IgD-negative memory B cell (primary cell): ENCODE measurements around the gene ARMS2. TPM values are rescaled to one million over a fixed set of nuclear protein-coding genes. Genes with fewer than 3 reads are reported as not detected.

Experiments
- H3K27ac Mint-ChIP-seq, 3 donors: one replicate each; pipeline ENCODE4 v1.8.0; 2020 to 2022; ENCODE audit warnings: mild to moderate bottlenecking in 3 of 3, mixed read lengths in 3 of 3, moderate library complexity in 1 of 3
- H3K27me3 Mint-ChIP-seq: one replicate; pipeline ENCODE4 v1.8.0; 2021; ENCODE audit warnings: mixed read lengths
- H3K36me3 Mint-ChIP-seq: one replicate; pipeline ENCODE4 v1.8.0; 2020; ENCODE audit warnings: mild to moderate bottlenecking, mixed read lengths
- H3K4me1 Mint-ChIP-seq, 3 donors: one replicate each; pipeline ENCODE4 v1.8.0; 2020 to 2022; ENCODE audit warnings: mixed read lengths in 3 of 3, mild to moderate bottlenecking in 1 of 3
- H3K4me3 Mint-ChIP-seq, 4 donors: one replicate each; pipeline ENCODE4 v1.8.0; 2020 to 2022; ENCODE audit warnings: mild to moderate bottlenecking in 4 of 4, mixed read lengths in 4 of 4, moderate library complexity in 3 of 4
- H3K9me3 Mint-ChIP-seq, 3 donors: one replicate each; pipeline ENCODE4 v1.8.0; 2020 to 2021; ENCODE audit warnings: mixed read lengths in 3 of 3, mild to moderate bottlenecking in 1 of 3
- polyA plus RNA-seq: library from polyadenylated mRNA; unstranded; fragments of 300-500 nt; fragmentation: Illumina TruSeq; gene quantifications from one replicate; pipeline ENCODE4 v1.2.3, GENCODE V29; 2021

ARMS2 gene
- polyA plus RNA-seq, 1 donor from 2014 or later = not detected

DNA sequence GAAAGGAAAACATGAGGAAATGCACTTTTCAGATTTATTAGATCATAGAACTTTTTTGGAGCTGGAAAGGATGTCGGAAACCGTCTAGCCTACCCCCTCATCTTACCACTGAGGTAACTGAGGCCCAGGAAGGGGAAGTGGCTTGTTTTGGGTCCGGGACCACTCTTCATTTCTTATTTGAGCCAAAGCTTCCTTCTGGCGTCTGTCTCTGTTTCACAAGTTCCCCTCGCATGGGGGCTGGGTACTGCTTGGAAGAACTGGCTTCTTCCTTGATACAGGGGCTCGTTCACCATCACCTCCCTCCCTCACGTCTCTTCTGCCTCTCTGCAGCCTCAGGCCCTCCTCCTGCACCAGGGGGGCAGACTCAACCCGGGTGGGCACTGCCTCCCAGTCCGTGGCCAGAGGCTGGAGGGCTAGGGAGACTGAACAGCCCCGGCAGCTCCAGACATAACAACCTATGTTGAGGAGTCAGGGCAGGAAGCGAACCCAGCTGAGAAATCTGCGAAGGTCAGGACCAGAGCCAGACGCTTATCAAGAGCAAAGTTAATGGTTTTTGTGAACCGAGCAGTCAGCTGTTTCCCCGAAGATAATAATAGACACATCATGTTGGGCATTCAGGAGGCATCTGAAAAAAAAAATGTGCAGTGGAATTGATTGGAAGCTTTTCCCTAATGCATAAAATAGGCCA is 19.8 kb downstream of the ARMS2 start:
- no peaks in the 10 kb centered on the region for H3K36me3 Mint-ChIP-seq
- peak overlapping the region in 1 of 4 donors; percentile 79 for H3K4me3 Mint-ChIP-seq
- no peak overlapping the region for H3K27ac Mint-ChIP-seq
- no peaks in the 10 kb centered on the region for H3K9me3 Mint-ChIP-seq
- H3K27me3 Mint-ChIP-seq = peaks cover 23% of the 10 kb centered on the region
- peaks cover 0 to 2% (median 0%) of the 10 kb centered on the region in 3 donors for H3K4me1 Mint-ChIP-seq

DNA sequence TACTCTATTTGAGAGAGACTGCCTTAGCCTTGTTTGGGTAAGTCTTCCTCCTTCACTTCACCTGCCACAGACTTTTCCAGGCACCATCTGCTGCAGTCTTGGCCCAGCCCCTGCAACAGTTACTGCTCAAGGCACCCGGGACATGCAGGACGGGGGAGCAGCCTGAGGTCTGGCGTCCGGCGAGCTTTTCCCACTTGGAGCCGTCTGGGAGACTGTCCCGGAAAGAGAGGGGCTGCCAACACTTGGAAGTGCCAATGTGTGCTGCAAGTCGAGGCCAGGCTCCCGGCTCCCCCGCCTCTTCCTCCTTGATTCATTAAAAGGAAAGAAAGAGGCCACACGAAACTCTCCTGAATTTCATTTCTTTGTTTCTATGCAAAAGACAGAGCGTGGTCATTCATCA is 20.6 kb downstream of the ARMS2 start:
- Mint-ChIP-seq H3K36me3 (no peaks in the 10 kb centered on the region), H3K9me3 (no peaks in the 10 kb centered on the region), H3K27me3 (peaks cover 25% of the 10 kb centered on the region), H3K27ac (no peak overlapping the region), H3K4me1 (peaks cover 0 to 2% (median 0%) of the 10 kb centered on the region in 3 donors), H3K4me3 (no peak overlapping the region)

DNA sequence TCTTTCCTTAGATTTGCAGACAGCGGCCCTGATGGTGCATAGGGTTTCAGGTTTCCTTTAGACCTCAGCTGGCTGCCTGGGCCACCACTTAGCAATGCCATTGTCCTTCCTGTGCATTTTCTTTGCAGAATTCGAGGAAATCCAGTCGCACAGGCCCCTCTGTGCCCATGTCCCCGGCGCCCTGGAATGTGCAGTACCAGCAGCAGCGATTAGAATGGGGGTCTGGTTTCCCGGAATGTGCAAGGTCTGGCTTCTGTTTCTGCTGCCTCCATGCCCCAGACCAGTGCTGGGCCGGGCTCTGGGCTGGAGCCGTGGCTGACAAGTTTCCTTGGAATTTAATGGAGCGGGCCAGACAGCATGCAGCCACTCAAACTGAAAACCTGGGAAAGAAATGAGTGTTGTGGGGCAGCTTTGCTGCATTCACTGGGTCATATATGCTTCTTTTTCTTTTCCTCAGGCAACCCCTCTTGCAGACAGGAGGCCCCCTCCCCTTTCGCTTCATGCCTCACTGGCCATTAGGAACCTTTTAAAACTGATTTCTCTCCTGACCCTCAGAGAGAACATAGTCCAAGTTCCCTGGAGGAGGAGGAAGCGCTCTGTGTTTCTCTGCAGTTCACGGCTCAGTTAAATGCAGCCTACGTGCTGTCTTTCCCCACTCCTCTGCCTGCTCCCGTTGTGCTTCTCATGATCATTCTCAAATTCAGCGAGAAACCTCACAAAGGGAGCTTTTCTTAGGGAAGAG is 21.3 kb downstream of the ARMS2 start:
- Mint-ChIP-seq H3K36me3 (no peaks in the 10 kb centered on the region), H3K4me1 (peaks cover 0 to 2% (median 0%) of the 10 kb centered on the region in 3 donors), H3K27me3 (peaks cover 27% of the 10 kb centered on the region), H3K9me3 (no peaks in the 10 kb centered on the region), H3K4me3 (no peak overlapping the region), H3K27ac (no peak overlapping the region)

DNA sequence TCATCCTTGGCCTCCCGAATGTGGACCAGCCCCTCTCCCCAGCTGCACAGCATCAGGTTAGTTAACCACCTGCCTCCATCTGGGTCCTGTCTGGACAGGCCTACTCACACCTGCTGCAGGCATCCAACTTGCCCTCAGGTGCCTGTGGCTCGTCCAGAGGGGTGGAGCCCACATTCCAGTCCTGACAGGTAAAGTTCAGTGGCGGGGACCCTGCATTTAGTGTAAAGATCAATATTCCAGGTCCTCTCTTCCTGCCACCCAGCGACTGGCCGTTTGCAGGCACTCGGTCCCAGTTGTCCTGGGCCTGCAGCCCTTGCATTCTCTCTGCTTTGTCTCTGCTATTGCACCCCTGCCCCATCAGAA is 21.9 kb downstream of the ARMS2 start:
- H3K4me1 Mint-ChIP-seq = peaks cover 0 to 2% (median 0%) of the 10 kb centered on the region in 3 donors
- H3K9me3 Mint-ChIP-seq = peaks cover 0 to 2% (median 0%) of the 10 kb centered on the region in 3 donors
- H3K4me3 Mint-ChIP-seq = no peak overlapping the region
- H3K27ac Mint-ChIP-seq = no peak overlapping the region
- H3K27me3 Mint-ChIP-seq = peaks cover 24% of the 10 kb centered on the region
- H3K36me3 Mint-ChIP-seq = no peaks in the 10 kb centered on the region

DNA sequence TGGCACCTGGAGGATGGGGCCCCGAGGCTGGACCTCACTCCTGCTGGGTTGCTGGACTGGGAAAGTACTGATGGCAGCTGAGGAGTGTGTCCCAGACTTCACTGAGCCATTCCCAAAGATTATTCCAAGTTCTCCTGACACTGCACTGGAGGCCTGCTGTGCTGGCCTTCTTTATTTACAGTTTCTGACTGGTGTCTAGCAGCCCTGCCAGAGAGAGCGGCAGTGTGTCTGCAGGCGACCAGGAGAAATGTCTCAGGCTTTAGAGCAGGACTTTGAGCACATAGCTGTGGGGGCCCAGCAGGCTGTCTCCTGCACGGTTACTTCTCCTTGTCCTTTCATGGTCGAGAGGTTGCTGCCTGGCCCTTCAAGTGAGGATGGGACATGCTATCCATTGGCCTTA is 23.0 kb downstream of the ARMS2 start:
- Mint-ChIP-seq H3K27ac (no peak overlapping the region), H3K36me3 (no peaks in the 10 kb centered on the region), H3K4me3 (no peak overlapping the region), H3K27me3 (peaks cover 27% of the 10 kb centered on the region), H3K4me1 (peaks cover 0 to 2% (median 0%) of the 10 kb centered on the region in 3 donors), H3K9me3 (peaks cover 4 to 5% (median 4%) of the 10 kb centered on the region in 3 donors)

DNA sequence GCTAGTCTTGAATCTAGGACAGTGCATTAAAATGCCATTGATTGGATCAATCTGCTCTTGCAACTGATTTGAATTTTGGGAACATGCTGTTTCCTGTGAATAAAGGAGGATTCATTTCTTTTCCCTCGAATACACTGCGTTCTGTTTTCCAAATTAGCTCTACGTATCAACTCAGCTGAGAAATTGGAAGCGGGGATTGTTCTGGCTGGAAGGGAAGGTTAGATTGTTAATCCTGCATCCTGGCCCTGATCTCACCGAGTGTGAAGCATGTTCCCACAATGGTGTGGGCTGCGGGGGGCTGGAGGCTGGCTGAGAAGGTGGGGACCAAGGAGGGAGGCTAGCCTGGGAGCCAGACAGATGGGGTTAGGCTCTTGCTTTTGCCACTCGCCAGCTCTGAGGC is 24.5 kb downstream of the ARMS2 start:
- no peak overlapping the region for H3K4me3 Mint-ChIP-seq
- H3K27ac Mint-ChIP-seq = no peak overlapping the region
- H3K9me3 Mint-ChIP-seq = peaks cover 4 to 5% (median 4%) of the 10 kb centered on the region in 3 donors
- peaks cover 0 to 2% (median 0%) of the 10 kb centered on the region in 3 donors for H3K4me1 Mint-ChIP-seq
- H3K27me3 Mint-ChIP-seq = peaks cover 22% of the 10 kb centered on the region
- no peaks in the 10 kb centered on the region for H3K36me3 Mint-ChIP-seq

DNA sequence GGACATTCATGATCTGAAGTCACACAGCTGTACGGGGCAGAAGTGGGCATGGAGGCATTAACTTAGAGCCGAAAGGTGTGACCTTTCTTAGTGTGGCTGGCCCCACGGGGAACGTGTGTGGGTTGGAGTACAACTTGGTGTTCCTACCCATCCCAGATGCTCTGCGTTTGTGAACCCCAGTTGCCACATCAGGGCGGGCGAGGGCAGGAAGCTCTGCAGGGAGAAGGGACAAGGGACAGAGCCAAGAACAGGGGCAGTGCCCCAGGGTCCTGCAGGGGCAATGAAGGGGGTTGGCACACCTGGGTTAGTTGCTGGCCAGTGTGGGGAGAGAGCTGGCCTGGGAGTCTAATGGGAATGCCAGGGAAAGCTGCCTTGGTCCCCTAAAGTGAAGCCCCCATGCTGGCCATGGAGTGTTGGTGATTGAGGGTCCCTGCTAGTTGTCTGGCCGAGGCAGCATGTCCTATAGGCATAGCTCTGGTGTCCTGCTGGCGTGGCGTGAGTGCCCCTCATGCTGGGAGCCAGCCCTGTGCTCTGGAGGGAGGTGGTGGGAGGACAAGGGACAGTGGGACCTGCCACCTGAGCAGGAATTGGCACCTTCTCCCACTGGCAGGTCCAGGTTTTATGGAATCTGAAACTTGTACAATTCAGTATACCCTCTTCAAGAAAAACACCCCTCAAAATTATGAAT is 25.8 kb downstream of the ARMS2 start:
- Mint-ChIP-seq H3K36me3 (no peaks in the 10 kb centered on the region), H3K9me3 (peaks cover 4 to 5% (median 4%) of the 10 kb centered on the region in 3 donors), H3K27ac (no peak overlapping the region), H3K27me3 (peaks cover 11% of the 10 kb centered on the region), H3K4me1 (no peaks in the 10 kb centered on the region), H3K4me3 (no peak overlapping the region)

DNA sequence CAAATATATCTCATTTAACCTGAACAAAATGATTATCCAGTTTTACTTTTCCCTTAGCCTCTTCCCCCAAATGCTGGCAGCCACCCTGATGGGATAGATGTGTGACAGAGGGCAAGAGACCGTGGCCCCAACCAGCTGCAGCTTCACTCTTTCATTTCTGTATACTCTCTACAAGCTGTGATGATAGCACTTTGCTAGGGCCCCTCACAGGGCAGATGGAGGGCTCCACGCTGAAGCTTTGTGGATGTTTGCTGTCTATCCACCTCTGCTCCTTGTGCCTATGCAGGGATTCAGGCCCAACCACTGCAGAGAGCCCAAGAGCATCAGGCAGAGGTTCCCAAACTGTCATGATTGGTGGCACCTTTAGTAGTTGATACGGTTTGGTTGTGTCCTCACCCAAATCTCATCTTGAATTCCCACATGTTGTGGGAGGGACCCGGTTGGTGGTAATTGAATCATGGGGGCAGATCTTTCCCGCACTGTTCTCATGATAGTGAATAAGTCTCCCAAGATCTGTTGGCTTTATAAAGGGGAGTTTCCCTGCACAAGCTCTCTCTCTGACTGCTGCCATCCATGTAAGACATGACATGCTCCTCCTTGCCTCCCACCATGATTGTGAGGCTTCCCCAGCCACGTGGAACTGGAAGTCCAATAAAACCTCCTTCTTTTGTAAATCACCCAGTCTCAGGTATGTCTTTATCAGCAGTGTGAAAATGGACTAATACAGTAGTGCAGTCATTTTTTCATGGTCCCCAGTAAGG is 27.0 kb downstream of the ARMS2 start:
- no peaks in the 10 kb centered on the region for H3K36me3 Mint-ChIP-seq
- H3K4me1 Mint-ChIP-seq = no peaks in the 10 kb centered on the region
- H3K27ac Mint-ChIP-seq = no peak overlapping the region
- peaks cover 8% of the 10 kb centered on the region for H3K27me3 Mint-ChIP-seq
- H3K4me3 Mint-ChIP-seq = no peak overlapping the region
- peaks cover 4 to 5% (median 4%) of the 10 kb centered on the region in 3 donors for H3K9me3 Mint-ChIP-seq

DNA sequence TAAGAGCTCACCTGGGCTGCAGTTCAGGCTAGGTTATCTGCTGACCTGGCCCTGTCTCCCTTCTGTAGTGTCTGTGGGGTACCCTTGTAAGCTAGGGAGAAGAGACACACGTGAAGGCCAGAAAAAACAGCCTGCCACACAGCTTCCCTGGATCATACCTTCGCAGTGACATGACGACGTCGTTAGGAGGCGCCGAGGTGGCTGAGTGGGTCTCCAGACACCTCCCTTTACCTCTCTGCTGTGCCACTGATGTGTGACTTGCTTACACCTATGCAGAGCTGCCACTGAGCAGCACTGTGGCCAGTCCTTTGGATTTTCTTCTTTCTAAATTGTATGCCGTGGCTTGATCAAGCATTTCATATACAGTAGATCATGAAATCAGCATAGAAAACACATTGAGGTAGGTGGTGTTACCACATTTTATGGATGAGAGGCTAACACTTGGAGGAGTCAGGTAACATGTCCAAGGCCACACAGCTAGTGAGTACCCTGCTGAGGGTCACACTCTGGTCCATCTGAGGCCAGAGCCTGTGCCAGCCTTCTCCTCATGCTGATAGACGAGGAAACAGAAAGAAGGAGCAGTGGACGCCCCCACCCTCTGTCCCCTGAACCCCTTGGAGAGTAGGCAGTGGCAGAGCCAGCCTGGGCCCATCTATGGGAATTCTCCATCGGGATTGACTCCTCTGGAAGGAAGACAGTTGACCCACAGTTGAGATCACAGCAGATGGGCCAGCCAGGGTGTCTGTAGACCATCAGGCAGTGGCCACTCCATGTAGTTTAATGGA is 30.0 kb downstream of the ARMS2 start:
- Mint-ChIP-seq H3K36me3 (no peaks in the 10 kb centered on the region), H3K4me1 (no peaks in the 10 kb centered on the region), H3K4me3 (no peak overlapping the region), H3K27me3 (peaks cover 8% of the 10 kb centered on the region), H3K27ac (no peak overlapping the region), H3K9me3 (peaks cover 4 to 5% (median 4%) of the 10 kb centered on the region in 3 donors)

DNA sequence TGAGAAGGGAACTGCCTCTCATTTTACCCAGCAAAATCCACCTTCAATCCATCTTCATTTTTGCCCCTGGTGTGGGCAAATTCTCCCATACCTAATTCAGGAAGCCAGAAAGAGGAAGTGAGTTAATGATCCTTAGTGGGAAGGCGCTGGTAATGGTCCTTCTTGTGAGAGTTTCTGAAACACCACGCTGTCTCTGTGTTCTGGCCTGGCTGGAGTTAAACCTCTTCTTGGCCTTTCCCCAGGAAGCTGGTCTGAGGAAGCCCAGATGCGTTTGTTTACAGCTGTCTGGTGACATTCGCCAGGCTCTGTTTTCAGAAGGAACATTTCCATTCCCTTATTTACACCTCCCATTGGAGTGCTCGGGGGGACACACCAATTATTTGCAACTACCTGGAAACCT is 31.2 kb downstream of the ARMS2 start:
- no peaks in the 10 kb centered on the region for H3K36me3 Mint-ChIP-seq
- peaks cover 4 to 5% (median 4%) of the 10 kb centered on the region in 3 donors for H3K9me3 Mint-ChIP-seq
- H3K27me3 Mint-ChIP-seq = peaks cover 4% of the 10 kb centered on the region
- no peak overlapping the region for H3K27ac Mint-ChIP-seq
- H3K4me1 Mint-ChIP-seq = no peaks in the 10 kb centered on the region
- no peak overlapping the region for H3K4me3 Mint-ChIP-seq

DNA sequence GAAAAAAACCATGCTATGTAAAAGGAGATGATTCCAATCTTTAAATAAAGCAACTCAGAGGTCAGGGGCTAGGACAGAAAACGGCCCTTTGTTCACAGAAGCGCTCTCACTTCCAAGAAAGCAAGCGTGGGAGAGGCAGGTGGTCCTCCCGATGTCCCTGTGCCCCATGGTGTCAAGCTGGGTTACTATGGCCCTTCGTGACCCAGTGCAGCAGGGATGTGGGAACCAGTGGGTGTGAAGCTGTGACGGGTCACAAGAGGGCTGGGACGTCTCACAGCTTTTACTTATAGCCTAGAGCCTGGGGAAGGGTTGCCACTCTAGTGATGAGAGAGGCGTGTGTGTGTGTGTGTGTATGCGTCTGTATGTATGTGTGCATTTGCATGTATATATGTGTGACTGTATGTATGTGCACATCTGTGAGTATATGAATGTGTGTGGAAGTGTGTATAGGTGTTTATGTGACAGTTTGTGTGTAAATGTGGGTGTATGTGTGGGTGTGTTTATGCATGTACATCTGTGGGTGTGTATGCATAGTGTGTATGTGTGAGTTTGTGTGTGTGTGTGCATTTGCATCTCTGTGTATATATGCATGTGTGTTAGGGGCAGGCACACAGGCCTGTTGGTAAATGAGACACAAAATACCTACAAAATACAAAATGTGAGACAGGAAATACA is 32.1 kb downstream of the ARMS2 start:
- Mint-ChIP-seq H3K36me3 (no peaks in the 10 kb centered on the region), H3K4me1 (no peaks in the 10 kb centered on the region), H3K27ac (no peak overlapping the region), H3K27me3 (peaks cover 4% of the 10 kb centered on the region), H3K4me3 (no peak overlapping the region), H3K9me3 (peaks cover 2 to 4% (median 3%) of the 10 kb centered on the region in 3 donors)

DNA sequence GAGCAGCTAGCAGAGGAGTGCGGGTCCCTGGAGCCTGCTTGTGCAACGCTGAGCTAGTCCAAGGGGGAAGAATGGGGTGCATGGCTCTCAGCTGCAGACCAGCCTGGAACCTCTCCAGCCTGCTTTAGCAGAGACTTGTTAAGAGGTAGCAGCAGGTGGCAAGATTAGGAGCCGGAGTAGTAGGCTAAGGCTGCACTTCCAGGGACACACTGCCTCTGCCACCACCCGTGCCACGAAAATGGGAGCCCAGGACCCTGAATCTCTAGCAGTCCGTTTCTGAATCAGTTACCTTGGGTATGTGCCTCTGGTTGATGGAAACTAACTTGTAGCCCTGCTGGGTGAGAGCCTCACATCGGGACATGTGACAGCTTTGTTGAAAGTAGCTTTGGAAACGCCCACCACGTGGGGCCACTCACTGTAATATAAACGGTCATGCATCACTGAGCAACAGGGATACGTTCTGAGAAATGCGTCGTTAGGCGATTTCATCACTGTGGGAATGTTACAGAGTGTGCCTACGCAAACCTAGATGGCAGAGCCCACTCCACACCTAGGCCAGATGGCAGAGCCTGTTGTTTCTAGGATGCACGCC is 32.8 kb downstream of the ARMS2 start:
- Mint-ChIP-seq H3K4me1 (no peaks in the 10 kb centered on the region), H3K27me3 (peaks cover 4% of the 10 kb centered on the region), H3K9me3 (no peaks in the 10 kb centered on the region), H3K4me3 (no peak overlapping the region), H3K36me3 (no peaks in the 10 kb centered on the region), H3K27ac (no peak overlapping the region)

DNA sequence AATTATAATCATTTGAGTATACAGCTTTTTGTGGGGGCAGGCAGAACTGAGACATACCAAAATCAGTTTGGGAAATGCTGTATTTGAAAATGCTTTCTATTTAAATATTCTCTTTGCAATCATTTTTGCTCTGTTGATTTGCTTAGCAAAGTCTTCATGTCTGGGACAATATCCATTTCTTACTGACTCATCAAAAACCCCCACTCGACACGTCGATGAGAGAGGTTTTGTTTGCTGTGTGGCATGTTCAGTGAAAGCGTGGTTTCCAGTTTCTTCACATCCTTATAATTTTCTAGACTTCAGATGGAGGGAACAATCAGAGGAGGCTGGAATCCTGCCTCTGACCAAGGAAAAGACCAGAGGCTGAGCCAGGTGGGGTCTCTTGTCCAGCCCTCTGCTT is 35.8 kb downstream of the ARMS2 start:
- H3K27me3 Mint-ChIP-seq = peaks cover 6% of the 10 kb centered on the region
- no peak overlapping the region for H3K4me3 Mint-ChIP-seq
- no peaks in the 10 kb centered on the region for H3K4me1 Mint-ChIP-seq
- no peaks in the 10 kb centered on the region for H3K36me3 Mint-ChIP-seq
- H3K27ac Mint-ChIP-seq = no peak overlapping the region
- H3K9me3 Mint-ChIP-seq = no peaks in the 10 kb centered on the region
